ENCODE measurements around the gene EPHB1.

EPHB1 gene

DNA sequence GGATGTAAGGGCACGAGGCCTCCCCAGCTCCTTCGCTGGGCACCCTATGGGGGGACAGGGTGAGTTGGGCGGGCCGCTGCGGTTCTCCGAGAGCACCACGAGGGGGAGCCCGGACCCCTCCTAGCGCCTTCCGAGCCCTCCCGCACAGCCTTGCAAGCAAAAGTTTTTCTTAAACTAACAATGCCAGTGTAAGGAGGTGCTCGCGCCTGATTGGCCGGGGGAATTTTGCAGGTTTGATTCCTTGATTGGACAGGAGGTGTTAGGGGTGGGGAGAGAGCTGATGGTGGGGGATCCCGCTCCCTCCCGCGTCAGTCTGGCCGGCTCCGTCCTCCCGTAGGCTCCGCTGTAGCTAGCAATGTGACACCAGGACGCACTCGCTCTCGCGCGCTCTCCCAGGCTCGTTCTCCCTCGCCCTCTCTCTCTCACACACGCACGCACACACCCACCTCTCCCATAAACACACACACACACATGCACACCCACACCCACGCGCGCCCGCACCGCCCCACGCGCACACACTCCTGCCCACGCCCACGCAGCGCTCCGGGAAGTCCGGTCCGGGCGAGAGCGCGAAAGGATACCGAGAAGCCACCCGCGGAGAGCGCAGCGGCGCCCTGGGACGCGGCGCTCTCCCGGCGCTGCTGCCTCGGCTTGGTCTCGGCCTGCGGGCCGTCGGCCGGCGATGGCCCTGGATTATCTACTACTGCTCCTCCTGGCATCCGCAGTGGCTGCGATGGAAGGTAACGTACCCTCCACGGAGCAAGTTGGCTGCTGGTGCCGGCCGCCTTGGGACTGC, at the start of gene EPHB1:
EPHB1 (plus strand) TSS at position 311 of the 796 bp plus-strand sequence.
- DNase-seq: peak; percentile 73

GRCh38 chr3:134748698-134749097, 46.4 kb upstream of the EPHB1 start:
- DNase-seq: no peak

DNA sequence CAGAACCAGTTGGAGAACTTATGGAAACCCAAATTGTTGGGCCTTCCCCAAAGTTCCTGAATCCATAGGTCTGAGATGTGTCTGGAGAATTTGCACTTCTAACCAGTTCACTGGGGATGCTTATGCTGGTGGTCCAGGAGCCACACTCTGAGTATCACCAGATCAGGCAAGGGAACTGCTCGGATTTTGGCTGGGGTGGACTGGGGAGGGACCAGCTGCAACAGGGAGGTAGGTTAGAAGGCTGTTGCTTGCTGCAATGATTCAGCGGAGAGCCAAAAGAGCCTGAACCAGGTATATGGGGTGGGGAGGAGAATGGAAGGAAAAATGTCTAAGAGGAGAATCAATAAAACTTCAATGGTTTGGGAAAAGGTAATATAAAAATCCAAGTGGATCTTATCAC, 45.9 kb upstream of the EPHB1 start:
- no peak for DNase-seq

GRCh38 chr3:134749802-134750553, 45.1 kb upstream of the EPHB1 start:
- DNase-seq: no peak

DNA sequence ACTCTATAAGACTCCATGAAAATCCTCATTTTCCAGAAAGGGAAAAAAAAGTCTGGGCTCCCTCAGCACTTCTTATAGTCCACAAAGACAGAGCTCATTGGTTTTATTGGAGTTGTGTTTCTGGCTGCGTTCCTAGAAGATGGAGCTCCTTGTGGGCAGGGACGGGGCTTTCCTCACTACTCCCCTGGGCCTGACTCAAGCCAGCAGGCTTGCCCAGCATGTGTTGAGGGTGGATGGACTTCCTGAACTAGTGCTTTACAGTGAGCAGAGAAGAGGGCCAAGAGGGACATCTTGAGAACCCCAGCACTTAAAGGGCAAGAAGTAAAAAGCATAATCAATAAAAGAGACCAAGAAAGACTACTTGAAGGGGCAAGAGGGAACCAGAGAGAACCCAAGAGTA, 43.2 kb upstream of the EPHB1 start:
- DNase-seq: no peak

- no peak for DNase-seq
These were observed 42.1 kb upstream of the EPHB1 start for GRCh38 chr3:134752761-134753461.

DNA sequence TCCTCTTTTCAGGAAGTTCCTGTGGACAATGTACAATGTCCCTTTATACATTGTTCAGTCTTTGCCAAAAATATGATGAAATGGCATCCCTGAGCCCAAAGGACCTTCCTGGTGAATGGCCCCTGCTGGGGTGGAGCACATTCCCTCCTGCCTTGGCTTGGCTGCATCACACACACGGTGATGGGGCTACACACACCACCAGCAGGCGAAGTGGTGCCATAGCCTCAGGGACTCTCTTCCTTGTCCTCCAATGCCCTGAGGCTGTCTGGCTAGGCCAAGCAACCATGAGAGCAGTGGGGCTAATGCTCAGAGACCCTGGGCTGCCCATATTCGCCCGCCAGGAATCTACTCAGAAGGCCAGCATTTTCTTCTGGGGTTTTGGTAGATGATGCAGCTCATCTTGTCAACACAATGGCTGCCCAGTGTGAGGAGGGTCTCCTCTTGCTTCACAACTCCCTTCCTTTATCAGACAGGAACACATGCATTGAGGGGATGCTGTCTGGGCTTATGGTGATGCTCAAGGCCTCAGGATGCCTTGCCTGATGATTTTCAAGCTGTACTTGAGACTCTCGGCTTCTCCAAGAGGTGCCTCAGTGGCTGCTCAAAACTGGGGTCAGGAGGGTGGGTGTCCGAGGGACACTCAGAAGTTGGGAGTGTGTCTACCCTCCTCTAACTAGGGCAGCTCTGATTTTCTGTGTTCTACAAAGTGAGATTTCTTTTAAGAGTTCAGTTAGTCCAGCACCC, 40.9 kb upstream of the EPHB1 start:
- DNase-seq: no peak

DNA sequence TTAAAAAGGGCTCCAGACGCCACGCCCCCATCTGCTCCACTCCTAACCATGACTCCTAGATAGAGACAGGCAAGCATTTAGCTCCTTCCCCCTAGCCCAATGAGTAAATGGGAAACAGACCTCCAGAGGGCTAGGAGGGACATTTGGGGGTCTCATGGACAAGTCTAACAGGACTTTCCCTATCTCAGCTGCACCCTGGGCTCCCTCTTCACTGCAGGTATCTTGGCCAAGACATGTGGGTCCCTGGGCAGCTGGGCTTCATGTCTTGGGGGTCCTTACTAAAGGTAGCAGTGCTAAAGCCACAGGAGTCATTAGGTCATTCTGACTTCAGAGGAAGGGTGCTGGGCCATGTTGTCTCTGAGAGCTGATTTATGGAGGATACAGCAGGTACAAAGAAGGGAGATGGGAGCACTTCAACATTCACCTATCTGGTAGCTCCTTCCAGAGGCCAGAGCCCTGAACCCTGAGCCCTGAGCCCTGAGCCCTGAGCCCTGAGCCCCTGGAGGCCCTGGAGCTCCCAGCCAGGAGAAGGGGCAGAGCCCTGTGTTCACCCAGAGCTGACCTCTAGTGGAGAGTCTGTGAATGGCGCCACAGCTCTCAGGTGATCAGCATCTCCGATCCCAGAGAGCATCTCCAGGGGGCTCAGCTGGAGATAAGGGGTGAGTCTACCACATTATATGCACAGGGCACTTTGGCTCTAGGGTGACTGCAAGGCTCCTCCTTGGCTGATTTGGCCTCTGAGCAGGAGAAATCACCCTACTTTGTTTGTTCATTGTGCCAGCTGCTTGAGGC, 40.1 kb upstream of the EPHB1 start:
- DNase-seq: peak; percentile 57

GRCh38 chr3:134755821-134756220, 39.2 kb upstream of the EPHB1 start:
- no peak for DNase-seq

DNA sequence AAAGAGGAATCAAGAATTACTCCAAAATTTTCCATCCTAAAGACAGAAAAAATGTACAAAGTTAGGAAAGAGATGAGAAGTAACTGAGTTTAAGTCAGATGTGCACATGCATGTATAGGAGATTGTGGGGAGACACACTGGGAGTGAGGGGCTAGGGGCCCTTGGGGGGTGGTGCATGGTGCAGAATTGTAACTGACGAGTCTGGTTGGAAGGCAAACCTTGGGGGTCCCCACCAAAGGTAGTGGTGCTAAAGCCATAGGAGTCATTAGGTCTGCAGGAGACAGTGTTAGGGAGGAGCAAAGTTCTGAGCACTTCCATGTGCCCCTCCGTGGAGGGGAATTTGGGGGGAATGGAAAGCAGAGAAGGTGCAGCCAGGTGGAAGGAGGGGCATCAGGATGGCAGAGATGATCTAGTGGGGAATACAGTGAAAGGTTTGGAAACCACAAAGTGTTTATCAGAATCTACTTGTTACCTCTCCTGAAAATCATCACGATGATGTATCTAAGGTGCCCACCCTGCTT, 37.5 kb upstream of the EPHB1 start:
- DNase-seq: no peak

DNA sequence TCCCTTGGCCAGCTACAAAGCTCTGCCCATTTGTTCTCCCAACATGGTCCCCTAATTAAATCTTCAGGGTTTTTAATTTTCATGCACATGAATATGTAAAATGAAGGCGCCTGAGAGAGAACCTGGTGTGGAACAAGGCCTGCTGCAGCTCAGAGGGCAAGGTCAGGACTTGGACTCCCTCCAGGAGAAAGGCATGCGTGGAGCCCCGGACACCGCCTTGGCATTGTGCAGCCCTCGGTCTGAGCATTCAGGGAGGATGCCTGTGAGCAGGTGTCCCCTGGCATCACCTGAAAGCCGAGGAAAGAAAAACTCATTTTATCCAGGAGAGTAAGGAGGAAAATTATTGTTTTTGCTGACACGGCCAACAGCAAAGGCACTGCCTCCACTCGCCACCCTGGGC, 33.8 kb upstream of the EPHB1 start:
- no peak for DNase-seq

GRCh38 chr3:134762016-134762415, 33.0 kb upstream of the EPHB1 start:
- DNase-seq: no peak

DNA sequence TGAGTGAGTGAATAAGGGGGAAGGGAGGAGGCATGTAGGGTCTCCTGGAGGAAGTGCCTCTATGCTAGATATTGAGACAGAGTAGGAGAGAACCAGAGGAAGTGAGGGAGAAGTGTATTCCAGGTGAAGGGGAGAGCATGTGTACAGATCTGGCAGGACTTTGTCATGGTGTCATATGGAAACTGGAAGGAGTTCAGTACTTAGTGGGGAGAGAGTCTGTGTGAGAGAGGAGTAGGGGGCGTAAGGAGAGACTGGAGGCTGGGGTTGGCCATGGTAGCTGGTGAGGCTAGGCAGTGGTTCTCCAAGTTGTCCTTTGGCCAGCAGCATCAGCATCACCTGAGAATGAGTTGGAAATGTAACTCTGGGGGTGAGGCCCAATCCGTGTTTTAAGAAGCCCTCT, 29.6 kb upstream of the EPHB1 start:
- DNase-seq: no peak

GRCh38 chr3:134766290-134766689, 28.8 kb upstream of the EPHB1 start:
- DNase-seq: no peak

DNA sequence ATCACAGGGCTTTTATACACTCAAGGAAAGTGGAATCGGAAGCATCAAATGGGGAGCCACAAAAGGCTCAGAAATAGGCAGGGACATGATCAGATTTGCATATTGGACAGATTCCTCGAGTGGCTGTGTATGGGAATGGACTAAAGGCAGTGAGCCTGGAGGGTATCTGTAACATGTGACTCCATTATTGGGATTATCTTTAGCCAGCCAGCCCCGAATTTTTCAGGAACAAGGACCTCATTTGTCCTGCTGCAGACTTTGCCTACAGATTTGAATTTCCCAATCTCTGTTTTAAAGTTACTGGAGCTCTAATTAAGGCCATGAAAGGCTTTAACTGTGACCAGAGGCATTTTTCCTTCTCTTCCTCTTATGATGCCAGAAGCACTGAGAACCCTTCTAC, 26.9 kb upstream of the EPHB1 start:
- DNase-seq: no peak

GRCh38 chr3:134768837-134769236, 26.2 kb upstream of the EPHB1 start:
- no peak for DNase-seq

DNA sequence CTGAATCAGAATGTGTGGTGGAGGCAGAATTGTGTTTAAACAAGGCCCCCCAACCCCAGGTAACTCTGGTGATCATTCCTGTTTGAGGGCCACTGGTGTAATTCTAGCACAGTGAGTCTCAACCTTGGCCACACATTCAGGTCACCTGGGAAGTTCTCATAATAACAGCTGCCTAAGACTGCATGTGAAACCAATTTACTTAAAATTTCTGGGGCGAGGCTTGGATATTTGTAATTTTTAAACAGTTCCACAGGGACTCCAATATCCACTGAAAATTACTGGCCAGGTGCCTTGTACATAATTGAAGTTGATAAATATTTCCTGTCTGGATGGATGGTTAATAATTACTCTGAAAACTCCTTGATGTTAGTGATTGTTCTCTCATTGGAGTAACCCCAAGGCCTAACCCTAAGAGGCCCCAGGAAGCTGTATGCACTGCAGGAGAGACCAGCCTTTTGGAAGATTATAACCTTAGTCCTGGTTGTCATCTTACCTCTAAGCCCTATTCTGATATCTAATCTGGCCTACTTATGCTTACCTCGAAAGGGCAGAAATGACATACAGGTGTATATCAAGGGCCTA, 25.7 kb upstream of the EPHB1 start:
- DNase-seq: no peak

- DNase-seq: no peak
These were observed 23.0 kb upstream of the EPHB1 start for GRCh38 chr3:134772011-134772410.

DNA sequence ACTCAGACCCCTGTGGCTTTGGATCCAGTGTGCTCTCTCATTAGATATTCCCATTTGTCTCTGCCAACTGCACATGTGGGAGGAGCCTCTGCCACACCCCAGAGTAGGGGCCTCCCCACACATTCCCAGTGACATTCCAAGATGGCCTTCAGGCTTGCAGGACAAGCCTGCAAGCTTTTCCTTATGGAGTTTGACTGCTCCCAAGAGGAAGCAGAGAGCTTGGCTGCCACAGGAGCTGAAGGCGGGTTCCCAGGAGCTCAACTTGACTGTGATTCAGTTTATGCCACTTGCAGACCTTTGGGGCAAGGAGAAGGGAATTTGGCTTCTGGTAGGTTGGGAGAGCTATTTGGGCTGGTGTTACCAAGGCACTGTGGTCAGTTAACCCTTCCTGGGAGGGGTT, 22.5 kb upstream of the EPHB1 start:
- no peak for DNase-seq

DNA sequence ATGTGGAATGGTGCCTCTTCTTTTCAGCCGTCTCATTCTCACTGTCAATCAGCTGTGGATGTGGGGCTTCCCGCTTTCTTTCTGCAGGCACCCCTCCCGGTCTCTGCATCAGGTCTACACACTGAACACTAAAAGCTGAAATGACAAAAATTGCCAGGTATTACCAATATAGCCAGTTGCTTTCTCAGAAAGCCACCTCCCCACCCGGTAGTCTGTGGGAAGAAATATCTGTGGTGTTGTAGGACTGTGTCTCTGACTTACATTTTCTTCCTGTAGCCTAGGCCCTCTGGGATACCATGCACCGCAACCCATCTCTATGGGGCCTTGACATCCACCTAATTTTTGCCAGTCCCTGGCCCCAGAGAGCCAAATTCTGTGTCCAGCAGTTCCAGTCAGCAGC, 19.2 kb upstream of the EPHB1 start:
- DNase-seq: no peak

DNA sequence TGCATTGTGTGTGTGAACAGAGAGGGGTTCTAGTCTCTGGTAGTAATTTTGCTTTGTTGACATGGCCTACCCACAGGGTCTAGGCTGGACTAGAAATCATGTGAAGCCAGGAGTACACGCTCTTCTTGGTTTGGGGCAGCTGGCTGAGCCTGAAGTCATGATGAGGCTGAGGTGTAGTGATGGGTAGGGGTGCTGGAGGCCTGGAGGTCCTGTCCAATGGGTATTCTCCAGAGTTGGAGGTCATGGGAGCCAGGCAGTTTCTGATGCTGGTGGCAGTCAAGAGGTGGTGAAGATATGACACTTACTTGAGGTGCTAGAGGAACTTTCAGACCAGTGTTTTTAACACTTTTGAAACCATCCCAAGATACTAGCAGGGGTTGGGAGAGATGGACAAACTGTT, 18.5 kb upstream of the EPHB1 start:
- no peak for DNase-seq

GRCh38 chr3:134777341-134777740, 17.7 kb upstream of the EPHB1 start:
- DNase-seq: peak; percentile 59
